Mononuclear cell (primary cell): ENCODE results near the gene GK. TPM values are rescaled to one million over a fixed set of nuclear protein-coding genes. Genes with fewer than 3 reads are reported as not detected.
"Not testable (repeated sequence)": the region's sequence is repeated elsewhere in the genome, so short reads cannot be mapped to it uniquely, and the experiment has no call there.

Source experiments
- H3K27me3 ChIP-seq: 2 replicates; pipeline ENCODE4 v1.6.0; 2011; ENCODE audit warnings: low read length, control low read depth; ENCODE audit not compliant: insufficient read depth
- H3K4me1 ChIP-seq: 2 replicates; pipeline ENCODE4 v1.5.1; 2011; ENCODE audit warnings: mild to moderate bottlenecking, low read length, control low read depth; ENCODE audit not compliant: insufficient read depth
- H3K4me3 ChIP-seq: 2 replicates; pipeline ENCODE4 v1.5.1; 2011; ENCODE audit warnings: mild to moderate bottlenecking, low read length, moderate library complexity
- H3K9me3 ChIP-seq: 2 replicates; pipeline ENCODE4 v1.5.1; 2011; ENCODE audit warnings: low read depth, mild to moderate bottlenecking, control low read depth, low read length
- total RNA-seq: library from RNA; depleted of rRNA; stranded (reverse); fragments of >200 nt; gene quantifications from one replicate; pipeline ENCODE4 v1.2.3, GENCODE V29; 2012

GK gene
- total RNA-seq, 1 donor = 4.8 TPM

DNA sequence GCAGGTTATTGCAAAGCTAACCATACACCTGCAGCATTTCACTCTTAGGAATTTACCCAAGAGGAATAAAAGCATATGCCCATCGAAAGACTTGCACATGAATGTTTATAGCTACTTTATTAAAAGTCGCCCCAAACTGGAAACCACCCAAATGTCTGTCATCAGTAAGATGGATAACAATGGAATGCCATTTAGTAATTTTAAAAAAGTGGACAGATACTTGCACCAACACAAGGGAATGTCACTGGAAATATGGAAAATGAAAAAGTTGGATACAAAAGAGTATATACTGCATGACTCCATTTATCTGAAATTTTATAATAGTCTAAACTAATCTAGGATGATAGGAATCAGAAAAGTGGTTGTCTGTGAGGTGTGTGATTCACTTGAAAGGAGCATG, 12.9 kb downstream of the GK start:
- no peak overlapping the region for H3K4me3 ChIP-seq
- no peaks in the 10 kb centered on the region for H3K9me3 ChIP-seq
- H3K4me1 ChIP-seq = no peaks in the 10 kb centered on the region
- no peaks in the 10 kb centered on the region for H3K27me3 ChIP-seq

DNA sequence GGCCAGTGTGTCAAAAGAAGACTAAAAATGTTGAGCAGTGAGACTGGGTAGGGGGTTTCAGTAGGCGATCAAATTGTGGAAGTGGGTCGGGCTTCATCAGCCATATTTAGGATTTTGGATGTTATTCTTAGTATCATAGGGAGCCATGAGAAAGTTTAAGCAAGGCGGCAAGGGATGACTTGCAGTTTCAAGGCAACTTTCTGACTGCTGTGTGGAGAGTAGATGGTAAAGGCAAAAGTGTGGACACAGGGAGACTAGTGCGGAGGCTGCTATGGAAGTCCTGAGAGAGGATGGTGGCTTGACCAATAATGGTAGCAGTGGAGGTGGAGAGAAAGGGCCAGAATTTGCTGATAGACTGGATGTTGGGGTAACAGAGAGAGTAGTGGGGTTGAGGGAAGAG, 15.4 kb downstream of the GK start:
- no peaks in the 10 kb centered on the region for H3K27me3 ChIP-seq
- no peaks in the 10 kb centered on the region for H3K9me3 ChIP-seq
- H3K4me1 ChIP-seq = no peaks in the 10 kb centered on the region
- no peak overlapping the region for H3K4me3 ChIP-seq

DNA sequence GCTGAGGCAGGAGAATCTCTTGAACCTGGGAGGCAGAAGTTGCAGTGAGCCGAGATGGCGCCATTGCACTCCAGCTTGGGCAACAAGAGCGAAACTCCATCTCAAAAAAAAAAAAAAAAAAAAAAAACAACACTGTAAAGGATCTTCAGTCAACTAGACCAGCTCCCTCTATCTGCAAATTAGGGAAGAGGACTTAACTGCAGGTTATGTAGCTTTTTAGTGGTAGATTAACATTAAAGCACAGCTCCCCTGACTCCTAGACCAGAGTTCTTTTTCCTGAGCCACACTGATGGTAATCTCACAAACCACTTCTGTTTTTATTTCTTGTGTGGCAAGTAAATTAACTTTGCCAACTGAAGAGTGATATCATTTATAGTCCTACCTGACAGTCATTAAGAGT, 18.0 kb downstream of the GK start:
- not testable (repeated sequence) for H3K4me1 ChIP-seq, H3K9me3 ChIP-seq, H3K4me3 ChIP-seq, H3K27me3 ChIP-seq

GRCh38 chrX:30673127-30673796, 20.0 kb downstream of the GK start:
- no peaks in the 10 kb centered on the region for H3K4me1 ChIP-seq
- no peak overlapping the region for H3K4me3 ChIP-seq
- no peaks in the 10 kb centered on the region for H3K9me3 ChIP-seq
- no peaks in the 10 kb centered on the region for H3K27me3 ChIP-seq

DNA sequence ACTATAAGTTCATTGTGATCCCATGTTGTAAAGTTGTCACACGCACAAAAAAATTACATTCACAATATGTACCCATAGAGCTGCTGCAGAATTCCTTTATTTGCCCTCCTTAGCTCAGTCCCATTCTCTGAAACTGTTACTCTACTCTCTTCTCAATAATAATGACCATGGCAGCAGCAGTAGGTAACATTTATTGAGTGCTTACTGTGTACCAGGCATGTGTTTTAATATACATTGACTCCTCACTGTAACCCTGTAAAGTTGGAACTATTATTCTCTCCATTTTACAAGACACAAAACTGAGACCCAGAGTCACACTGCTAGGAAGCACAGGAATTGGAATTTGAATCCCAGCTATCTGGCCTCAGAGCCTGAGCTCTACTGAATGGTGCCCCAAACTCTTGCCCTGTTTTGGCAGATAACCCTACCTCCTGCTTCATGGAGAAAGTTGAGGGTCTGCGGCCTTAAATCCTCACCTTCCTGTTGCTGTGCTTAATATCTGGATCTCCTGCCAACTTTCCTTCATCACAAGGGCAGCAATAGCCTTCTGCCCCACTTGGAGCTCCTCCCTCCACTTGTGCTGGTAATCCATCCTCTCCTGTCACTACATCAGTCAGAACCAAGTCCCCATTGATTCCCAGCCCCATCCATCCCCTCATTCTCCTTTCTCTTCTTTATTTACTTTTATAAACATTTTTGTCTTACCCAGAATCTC, 20.8 kb downstream of the GK start:
- Histone ChIP-seq H3K4me3 (no peak overlapping the region), H3K9me3 (no peaks in the 10 kb centered on the region), H3K27me3 (no peaks in the 10 kb centered on the region), H3K4me1 (no peaks in the 10 kb centered on the region)

DNA sequence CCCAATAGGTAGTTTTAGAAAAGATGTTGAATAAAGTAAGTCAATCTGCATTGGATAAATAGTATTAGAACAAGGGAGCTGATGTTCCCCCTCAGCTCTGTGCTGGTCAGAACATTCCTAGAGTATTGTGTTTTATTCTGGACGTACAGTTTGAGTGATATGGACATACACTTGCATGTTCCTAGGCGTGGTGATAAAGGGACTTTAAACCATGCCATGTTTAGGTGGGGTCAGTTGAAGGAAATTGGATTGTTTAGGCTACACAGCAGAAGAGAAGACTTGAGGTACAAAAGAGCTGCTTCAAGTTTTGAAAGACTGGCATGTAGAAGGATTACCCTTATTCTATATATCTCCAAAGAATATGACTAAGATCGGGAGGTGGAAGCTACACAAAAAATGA, 21.6 kb downstream of the GK start:
- no peaks in the 10 kb centered on the region for H3K4me1 ChIP-seq
- no peaks in the 10 kb centered on the region for H3K9me3 ChIP-seq
- no peak overlapping the region for H3K4me3 ChIP-seq
- H3K27me3 ChIP-seq = no peaks in the 10 kb centered on the region

DNA sequence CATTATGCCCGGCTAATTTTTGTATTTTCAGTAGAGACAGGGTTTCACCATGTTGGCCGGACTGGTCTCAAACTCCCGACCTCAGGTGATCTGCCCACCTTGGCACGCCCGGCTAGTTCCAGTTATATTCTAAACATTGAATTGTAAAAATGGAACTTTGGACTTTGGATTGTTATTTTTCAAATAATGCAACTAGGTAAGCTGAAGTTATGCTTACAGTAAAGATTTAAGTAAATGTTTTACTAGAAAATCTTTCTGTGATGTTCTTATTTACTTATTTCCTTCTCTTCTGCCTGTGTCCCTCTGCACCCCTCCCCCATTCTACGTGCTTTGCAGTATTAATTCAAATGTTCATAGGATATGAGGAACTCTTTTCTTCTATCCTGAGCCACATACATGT, 26.1 kb downstream of the GK start:
- Histone ChIP-seq H3K4me1 (no peaks in the 10 kb centered on the region), H3K9me3 (no peaks in the 10 kb centered on the region), H3K27me3 (no peaks in the 10 kb centered on the region), H3K4me3 (no peak overlapping the region)

DNA sequence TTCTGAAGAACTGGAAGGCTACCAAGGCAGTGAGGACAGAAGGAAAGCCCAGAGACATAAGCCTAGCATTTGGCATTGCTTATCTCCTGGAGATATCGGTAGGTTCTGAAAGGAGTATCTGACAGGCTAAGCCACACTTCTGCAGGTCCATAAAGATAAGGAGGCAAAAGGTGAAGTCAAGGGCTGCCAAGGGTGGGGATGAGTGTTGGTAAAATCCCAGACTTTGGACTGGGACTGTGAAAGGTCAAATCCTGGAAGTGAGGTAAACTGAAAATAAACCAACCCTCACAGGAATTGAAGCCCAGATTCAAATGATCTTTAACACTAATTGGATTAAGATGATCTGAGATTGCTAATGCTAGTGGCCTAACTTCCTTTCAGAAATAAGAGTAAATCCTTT, 27.4 kb downstream of the GK start:
- Histone ChIP-seq H3K27me3 (no peaks in the 10 kb centered on the region), H3K4me1 (no peaks in the 10 kb centered on the region), H3K4me3 (no peak overlapping the region), H3K9me3 (no peaks in the 10 kb centered on the region)

DNA sequence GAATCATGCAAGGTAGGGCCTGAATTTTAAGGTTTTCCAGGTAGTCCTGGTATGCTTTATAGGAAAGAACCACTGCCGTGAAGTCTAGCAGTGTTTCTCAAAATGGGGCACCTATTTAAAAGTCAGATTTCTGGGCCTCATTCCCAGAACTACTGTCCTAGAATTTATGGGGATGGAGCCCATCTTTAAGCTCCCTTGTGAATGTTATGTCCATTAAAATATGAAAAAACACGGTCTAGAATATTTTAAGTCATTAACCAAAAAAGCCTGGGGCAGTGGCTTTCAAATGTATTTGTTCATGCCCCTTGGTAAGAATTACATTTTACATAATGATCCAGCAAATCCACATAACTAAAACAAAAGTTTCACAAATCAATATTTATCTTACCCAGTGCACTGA, 35.4 kb downstream of the GK start:
- no peaks in the 10 kb centered on the region for H3K27me3 ChIP-seq
- H3K9me3 ChIP-seq = no peaks in the 10 kb centered on the region
- H3K4me1 ChIP-seq = no peaks in the 10 kb centered on the region
- no peak overlapping the region for H3K4me3 ChIP-seq

DNA sequence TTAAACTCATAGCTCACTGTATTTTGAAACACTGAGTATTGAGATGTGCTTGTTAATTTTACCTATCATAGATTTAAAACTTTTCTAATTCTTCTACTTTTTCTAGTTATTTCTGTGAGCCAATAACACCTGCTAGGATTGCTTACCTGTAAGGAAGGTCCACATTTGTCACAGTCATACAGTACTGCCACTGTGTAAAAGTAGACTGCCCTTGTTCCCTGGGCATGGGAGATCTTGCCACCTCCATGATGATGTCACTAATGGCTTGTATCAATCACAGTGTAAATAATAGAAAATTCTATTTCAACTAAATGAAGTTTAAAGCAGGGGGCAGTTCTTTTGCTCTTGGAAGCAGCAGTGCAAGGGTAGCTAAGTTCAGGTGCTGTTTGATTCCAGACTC, 35.9 kb downstream of the GK start:
- Histone ChIP-seq H3K9me3 (no peaks in the 10 kb centered on the region), H3K4me1 (no peaks in the 10 kb centered on the region), H3K4me3 (no peak overlapping the region), H3K27me3 (no peaks in the 10 kb centered on the region)

DNA sequence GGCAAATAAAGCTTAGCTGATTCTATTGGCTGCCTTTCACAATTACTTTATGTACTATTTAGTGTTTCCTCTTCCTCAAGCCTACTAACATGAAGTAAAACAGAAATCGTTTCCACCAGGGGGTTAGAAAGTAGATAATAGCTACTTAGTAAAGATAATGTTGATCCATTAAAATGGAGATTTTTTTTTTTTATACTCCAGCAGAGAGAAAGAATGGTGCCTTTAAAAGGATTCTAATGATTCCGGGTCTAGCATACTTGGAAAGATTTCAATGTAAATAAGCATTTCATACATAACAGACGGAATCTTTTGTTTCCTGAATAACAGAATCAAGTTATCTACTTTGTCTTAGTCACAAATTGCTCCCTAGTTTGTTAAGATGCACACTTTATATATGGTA, 37.1 kb downstream of the GK start:
- H3K27me3 ChIP-seq = no peaks in the 10 kb centered on the region
- no peaks in the 10 kb centered on the region for H3K4me1 ChIP-seq
- H3K9me3 ChIP-seq = no peaks in the 10 kb centered on the region
- H3K4me3 ChIP-seq = no peak overlapping the region

- Histone ChIP-seq H3K4me3 (no peak overlapping the region), H3K4me1 (no peaks in the 10 kb centered on the region), H3K27me3 (no peaks in the 10 kb centered on the region), H3K9me3 (no peaks in the 10 kb centered on the region)
Observed at GRCh38 chrX:30693999-30694650, 40.9 kb downstream of the GK start.

DNA sequence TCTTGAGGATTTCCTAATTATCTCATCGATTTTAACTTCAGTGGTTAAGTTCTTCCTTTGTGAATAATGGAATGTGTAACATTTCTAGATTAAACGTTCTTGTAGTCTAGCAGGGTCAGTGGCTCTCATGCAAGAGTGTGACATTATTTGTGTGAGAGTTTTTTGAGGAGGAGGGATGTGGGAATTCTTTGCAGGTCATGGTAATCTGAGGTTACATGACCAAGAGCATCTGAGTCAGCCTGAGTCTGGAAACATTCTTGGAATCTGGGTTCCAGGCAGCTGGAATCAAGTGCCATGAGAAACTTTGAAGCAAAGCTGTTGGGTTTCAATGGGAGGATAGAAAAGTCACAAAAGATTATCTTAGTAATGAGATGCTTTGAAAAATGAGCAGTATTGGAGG, 49.5 kb downstream of the GK start:
- no peaks in the 10 kb centered on the region for H3K27me3 ChIP-seq
- no peak overlapping the region for H3K4me3 ChIP-seq
- H3K9me3 ChIP-seq = no peaks in the 10 kb centered on the region
- H3K4me1 ChIP-seq = no peaks in the 10 kb centered on the region

GRCh38 chrX:30706216-30706775, 53.1 kb downstream of the GK start:
- Histone ChIP-seq H3K4me3 (no peak overlapping the region), H3K9me3 (no peaks in the 10 kb centered on the region), H3K4me1 (no peaks in the 10 kb centered on the region), H3K27me3 (no peaks in the 10 kb centered on the region)

- no peaks in the 10 kb centered on the region for H3K4me1 ChIP-seq
- no peak overlapping the region for H3K4me3 ChIP-seq
- H3K27me3 ChIP-seq = no peaks in the 10 kb centered on the region
- H3K9me3 ChIP-seq = no peaks in the 10 kb centered on the region
Observed at GRCh38 chrX:30712214-30712613, 59.0 kb downstream of the GK start.
